ENCODE measurements around the gene ZSCAN12.
"Not testable (repeated sequence)": the region's sequence is repeated elsewhere in the genome, so short reads cannot be mapped to it uniquely, and the experiment has no call there.

Gene ZSCAN12

DNA sequence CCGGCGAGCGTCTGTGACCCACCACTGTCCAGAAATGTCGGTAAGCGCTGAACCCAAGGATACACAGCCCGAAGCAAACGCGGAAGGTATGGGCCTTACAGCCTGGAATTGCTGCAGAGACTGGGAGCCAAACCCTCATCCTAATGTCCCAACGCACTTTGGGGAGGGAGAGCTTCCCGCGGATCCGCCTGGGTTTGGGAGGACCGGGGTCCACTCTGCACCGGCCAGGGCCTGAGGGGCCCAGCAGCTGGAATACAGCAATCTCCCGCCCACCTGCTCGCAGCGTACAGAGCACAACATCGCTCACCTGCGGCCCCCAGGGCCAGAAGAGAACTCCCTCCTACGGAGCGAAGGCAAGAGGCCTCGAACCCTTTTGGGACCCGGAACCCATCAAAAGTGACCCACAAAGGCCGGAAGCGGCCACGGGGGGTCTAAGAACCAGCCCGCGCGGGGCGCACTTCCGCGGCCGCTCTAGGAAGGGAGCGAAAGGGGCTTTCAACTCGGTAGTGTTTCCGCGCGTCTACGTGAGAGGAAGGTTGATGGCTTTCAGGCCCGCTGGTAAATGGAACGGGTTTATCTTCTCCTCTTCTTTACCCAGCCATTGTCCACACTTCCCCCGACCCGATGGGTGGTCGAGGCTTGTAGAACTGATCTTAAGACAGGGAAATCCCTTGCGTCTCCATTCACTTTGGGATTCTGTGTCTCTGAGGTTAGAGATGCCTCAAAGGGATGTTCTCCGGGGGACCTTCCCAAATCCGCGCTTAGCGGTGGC lies at the start of gene ZSCAN12:
TSS of gene ZSCAN12 (minus strand) at position 398 of the 772 bp plus-strand sequence. CDS start 1,342 bp downstream, outside the sequence.
- peak; percentile 53 for DNase-seq (ENCODE audit: low read depth, low spot score)

DNA sequence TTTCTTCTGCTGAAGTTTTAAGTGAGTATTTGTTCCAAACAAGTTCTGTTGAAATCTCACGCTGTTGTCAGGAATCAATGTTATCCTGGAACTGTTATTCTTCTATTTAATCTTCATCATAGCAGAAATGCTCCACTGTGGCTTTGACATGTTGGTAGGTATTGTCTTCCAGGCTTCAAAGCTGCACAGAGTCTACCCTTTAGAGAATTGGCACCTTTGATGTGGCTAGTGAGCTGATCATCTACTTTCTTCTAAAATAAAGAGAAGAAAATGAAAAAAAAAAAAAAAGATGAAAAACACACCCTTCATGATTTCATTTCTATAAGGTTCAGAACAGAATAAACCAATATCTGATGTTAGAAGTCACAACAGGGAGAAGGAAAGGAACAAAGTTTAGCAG lies 49.5 kb upstream of the ZSCAN12 start:
- no peak for DNase-seq (ENCODE audit: low read depth, low spot score)

DNA sequence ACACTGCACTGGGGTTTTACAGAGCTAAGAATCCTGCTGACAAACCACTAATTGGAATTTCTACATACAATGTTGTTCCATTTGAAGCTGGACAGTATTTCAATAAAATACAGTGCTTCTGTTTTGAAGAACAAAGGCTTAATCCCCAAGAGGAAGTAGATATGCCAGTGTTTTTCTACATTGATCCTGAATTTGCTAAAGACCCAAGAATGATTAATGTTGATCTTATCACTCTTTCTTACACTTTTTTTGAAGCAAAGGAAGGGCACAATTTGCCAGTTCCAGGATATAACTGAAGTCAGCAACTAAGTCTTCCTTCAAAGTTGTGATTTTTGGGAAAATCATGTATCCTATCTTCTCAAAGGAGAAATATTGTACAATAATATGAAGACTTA lies 48.0 kb upstream of the ZSCAN12 start:
- not testable (repeated sequence) for DNase-seq (ENCODE audit: low read depth, low spot score)

DNA sequence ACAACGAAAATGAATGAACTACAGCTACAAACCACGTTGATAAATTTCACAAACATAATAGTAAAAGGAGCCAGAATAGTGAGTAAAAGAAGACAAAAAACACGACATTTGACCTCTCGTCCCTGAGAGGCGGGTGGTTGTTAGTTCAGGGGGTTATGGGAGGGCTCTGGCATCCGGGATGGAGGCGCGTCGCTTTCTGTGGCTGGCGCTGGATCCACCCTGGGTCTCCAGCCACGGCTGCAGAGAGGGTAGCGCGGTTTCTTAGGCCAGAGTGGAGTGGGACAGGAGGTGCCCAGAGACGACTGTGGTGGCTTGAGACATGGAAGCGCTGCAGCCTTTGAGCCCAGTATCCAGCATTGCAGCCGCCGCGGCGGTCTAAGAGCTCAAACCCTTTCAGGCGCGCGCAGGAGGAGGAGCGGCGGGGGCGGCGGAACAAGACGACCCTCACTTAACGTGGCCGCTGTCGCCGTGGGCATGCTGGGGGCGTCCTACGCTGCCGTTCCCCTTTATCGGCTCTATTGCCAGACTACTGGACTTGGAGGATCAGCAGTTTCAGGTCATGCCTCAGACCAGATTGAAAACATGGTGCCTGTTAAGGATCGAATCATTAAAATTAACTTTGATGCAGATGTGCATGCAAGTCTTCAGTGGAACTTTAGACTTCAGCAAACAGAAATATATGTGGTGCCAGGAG lies 47.4 kb upstream of the ZSCAN12 start:
- no peak for DNase-seq (ENCODE audit: low read depth, low spot score)

DNA sequence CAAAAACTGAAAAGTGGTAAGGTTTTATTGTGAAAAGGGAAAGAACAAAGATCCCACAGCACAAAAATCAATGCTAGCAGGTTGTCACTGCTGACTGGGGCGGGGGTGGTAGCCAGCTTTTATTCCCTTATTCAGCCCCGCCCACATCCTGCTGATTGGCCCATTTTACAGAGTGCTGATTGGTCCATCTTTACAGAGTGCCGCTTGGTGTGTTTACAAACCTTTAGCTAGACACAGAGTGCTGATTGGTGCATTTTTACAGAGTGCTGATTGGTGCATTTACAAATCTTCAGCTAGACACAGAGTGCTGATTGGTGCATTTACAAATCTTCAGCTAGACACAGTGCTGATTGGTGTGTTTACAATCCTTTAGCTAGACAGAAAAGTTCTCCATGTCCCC lies 45.2 kb upstream of the ZSCAN12 start:
- DNase-seq (ENCODE audit: low read depth, low spot score) = not testable (repeated sequence)

DNA sequence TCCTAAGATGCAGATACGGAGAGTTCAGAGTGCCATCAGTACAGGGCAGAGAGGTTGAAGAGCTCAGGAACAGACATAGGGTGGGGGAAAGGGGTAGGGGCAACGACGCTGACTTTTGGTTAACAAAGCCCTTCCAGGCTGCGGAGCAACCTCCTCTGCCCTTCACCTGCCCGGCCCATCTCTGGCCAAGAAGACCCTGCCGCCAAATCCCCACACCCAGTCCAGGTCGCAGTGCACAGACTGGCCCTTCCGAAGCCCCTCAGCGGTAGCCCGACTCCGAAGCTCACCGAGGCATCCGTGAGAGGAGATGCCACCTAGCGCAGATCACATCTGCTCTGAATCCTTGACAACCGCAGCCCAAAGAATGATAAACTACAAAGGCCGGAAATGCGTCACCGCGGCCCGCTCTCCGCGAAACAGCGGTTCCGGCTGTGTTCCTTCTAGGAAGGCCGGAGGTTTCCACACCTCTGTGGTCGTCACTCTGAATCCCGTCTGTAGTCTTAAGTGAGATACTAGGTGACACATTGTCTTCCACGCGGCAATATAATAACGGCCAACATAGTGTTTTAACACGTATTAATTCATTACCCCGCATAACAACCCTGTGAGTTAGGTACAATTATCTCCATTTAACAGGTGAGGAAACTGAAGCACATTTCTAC lies 43.7 kb upstream of the ZSCAN12 start, which contains the start of gene ZSCAN23:
TSS of gene ZSCAN23 (minus strand) at position 380 of the 662 bp plus-strand sequence. CDS start 7,225 bp downstream, outside the sequence.
- DNase-seq (ENCODE audit: low read depth, low spot score) = peak; percentile 38

DNA sequence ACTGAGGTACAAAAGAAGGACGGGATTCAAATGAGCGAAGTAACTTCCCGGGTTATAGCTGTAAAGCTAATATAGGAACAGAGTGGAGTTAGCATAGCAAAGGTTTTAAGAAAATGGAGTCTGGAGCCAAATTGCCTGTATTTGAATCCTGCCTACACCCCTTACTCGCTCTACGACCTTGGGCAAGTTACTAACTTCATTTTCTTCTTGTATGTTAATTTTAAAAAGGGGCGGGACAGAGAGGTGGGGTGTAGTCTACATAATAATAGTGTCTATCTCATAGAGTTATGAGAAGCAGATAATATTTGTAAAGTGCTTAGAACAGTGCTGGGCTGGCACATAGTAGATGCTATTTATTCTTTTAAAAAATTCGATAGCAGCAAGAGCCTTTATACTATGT lies 43.0 kb upstream of the ZSCAN12 start:
- DNase-seq (ENCODE audit: low read depth, low spot score) = no peak

DNA sequence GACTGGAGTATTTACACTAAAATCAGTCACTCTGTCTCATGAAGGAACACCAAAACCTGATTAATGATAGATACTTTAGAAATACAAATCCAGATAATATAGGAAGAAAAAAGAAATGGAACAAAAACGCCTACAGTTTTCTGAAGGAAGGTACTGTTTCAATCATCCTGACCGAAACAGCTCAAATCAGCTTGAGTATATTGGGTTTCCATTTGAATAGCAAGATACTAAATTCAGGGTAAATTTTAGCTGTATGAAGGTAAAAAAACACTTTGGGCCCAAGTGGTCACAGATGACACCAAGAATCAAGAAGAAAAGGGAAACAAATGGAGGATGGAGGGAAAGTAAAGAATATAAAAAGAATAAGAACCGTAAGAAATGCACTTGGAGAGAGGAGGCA lies 36.9 kb upstream of the ZSCAN12 start:
- no peak for DNase-seq (ENCODE audit: low read depth, low spot score)

DNA sequence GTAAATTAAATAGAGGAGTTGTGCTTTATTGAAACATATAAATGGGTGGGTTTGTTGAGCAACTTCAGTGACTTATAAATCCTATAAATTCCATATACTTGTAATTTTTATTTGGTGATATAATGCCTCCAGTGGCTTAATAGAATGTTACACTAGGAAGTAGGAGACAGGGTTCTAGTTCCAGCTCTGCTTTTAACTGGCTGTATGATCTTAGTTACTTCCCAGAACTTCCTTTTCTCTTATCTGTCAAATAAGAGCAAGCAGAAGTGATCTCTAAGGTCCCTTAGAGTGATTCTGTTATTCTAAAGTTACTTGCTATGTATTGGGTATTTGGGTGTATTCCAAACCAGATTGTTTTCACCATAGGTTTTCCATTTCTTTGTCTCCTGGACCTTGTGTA lies 33.6 kb upstream of the ZSCAN12 start:
- no peak for DNase-seq (ENCODE audit: low read depth, low spot score)

DNA sequence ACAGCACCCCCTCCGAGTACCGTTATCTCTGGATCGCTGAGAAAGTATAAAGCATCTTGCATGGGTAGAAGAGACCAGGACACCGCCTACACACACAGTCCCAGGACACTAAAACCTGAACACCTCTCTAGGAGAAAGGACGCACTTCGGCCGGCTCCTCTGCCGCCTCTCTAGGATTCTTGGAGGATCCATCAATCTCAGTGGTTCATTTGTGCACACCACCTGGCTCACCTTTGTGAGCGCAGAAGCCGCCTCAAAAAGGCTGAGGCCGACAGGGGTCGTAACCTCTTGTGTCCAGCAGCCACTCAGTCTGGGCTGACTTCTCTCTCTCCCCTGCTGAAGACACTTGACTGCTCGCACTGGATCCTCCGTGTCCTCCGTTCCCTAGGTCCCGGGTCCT lies 30.2 kb upstream of the ZSCAN12 start:
- DNase-seq (ENCODE audit: low read depth, low spot score) = no peak

DNA sequence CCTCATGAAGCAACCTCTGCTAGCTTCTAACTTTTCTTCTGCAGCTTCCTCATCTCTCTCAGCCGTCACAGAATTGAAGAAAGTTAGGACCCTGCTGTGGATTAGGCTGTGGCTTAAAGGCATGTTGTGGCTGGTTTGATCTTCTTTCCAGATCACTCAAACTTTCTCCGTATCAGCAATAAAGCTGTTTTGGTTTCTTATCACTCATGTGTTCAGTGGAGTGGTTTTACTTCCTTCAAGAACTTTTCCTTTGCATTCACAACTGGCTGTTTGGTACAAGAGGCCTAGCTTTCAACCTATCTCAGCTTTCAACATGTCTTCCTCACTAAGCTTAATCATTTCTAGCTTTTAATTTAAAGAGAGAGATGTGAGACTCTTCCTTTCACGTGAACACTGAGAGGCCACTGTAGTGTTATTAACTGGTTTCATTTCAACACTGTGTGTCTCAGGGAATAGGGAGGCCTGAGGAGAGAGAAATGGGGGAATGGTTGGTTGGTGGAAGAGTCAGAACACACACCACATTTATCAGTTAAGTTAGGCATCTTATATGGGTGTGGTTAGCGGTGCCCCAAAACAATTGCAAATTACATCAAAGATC lies 26.5 kb upstream of the ZSCAN12 start:
- DNase-seq (ENCODE audit: low read depth, low spot score) = no peak

DNA sequence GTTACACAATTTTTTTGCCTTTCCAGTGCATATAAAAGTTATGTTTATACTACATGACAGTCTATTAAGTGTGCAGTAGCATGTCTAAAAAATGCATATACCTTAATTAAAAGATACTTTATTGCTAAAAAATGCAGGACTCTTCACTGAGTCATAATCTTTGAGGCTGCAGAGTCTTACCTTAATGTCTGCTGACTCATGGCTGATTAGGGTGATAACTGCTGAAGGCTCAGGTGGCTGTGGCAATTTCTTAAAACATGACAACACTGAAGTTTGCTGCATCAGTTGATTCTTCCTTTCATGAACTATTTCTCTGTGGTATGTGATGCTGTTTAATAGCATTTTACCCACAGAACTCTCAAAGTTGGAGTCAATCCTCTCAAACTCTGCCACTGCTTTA lies 24.6 kb upstream of the ZSCAN12 start:
- DNase-seq (ENCODE audit: low read depth, low spot score) = no peak

DNA sequence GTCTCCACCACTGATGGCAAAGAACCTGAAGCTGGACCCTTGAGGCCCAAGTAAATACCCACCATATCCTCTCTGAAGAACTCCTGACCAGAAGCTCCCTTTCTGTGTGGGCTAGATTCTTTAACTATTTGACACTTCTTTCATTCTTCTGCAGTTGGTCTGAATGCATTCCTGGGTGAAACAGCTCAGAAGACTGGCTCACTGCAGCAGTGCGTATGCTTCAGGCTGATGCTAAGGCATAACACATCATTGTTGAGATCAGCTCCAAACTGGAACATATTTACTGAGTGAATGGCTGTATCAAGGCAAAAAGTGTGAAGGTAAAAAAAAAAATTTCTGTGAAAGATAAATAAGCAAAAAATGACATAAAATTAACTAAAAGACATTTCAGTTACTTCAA lies 24.0 kb upstream of the ZSCAN12 start:
- no peak for DNase-seq (ENCODE audit: low read depth, low spot score)

DNA sequence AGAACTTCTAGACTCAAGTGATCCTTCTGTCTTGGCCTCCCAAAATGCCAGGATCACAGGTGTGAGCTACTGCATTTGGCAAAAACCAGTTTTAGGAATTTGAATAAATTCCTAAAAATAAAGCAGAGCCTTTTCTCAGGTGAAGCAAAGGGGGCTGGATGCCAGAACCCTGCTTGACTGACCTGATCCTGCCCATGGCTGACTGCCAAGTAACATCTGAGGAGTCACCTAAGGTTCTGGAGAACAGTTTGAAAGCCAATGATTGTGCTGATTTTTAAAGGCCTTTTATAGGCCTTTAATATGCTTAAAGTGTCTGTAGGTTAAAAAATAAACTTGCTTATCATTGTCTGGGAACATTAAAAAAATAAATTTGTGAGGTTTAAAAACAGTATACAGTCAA lies 14.1 kb upstream of the ZSCAN12 start:
- no peak for DNase-seq (ENCODE audit: low read depth, low spot score)

DNA sequence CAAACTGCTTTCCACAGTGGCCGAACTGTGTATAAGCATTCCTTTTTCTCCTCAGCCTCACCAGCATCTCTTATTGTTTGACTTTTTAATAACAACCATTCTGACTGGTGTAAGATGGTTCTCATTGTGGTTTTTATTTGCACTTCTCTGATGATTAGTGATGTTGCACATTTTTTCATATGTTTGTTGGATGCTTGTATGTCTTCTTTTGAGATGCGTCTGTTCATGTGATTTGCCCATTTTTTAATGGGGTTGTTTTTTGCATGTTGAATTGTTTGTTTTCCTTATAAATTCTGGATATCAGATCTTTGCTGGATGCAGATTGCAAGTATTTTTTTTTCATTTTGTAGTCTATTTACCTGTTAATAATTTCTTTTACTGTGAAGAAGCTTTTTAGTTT lies 11.2 kb upstream of the ZSCAN12 start:
- no peak for DNase-seq (ENCODE audit: low read depth, low spot score)

DNA sequence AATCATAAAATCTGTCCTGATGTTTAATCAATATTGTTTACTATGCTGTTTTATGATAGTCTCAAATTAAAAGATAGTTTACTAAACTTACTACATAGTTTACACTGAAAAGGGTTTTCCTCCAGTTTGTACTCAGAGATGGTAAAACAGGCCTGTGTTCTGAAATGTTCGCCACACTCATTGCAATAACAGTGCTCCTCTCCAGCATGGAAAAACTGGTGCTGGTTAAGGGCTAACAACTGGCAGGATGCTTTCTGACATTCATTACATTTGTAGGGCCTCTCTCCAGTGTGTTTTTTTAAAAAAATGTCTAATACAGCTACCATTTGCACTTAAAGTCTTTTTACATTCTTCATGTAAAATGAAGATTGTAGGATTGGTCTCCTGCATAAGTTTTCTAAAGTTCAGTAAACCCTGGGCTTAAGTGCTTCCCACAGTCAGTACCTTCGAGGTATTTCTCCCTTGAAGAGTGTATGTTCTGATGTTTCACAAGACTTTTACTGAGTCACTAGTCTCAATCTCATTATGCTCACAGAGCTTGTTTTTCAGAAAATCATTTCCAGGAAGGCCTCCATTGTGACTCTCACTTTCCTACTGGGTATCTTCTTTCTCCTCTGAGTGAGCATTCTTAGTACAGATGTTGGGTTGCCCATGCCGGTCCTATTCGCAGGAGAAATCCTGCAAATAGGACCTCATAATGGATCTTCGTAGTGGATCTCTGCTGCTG lies 8.7 kb upstream of the ZSCAN12 start:
- no peak for DNase-seq (ENCODE audit: low read depth, low spot score)

DNA sequence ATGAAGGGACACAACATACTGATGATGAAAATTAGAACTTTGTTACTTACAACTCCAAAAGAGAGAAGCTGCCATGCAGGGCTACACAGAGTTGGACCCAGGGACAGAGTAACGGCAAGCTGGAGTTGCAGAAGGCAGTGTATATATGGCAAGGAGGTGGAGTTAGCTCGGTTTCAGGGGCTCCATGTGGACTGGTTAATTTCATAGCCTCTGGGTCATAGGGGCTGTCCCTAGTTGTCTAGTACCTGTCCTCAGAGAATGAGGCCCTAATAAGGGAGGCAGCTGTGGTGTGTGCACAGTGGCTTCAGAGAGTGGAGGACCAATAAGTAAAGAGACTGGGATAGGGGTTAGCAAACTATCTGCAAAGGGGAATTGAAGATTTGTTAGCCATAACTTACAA lies 7.9 kb upstream of the ZSCAN12 start:
- no peak for DNase-seq (ENCODE audit: low read depth, low spot score)

DNA sequence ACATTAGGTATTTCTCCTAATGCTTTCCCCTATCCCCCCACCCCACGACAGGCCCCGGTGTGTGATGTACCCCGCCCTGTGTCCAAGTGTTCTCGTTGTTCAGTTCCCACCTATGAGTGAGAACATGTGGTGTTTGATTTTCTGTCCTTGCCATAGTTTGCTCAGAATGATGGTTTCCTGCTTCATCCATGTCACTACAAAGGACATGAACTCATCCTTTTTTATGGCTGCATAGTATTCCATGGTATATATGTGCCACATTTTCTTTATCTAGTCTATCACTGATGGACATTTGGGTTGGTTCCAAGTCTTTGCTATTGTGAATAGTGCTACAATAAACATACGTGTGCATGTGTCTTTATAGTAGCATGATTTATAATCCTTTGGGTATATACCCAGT lies 4.4 kb upstream of the ZSCAN12 start:
- DNase-seq (ENCODE audit: low read depth, low spot score) = not testable (repeated sequence)

DNA sequence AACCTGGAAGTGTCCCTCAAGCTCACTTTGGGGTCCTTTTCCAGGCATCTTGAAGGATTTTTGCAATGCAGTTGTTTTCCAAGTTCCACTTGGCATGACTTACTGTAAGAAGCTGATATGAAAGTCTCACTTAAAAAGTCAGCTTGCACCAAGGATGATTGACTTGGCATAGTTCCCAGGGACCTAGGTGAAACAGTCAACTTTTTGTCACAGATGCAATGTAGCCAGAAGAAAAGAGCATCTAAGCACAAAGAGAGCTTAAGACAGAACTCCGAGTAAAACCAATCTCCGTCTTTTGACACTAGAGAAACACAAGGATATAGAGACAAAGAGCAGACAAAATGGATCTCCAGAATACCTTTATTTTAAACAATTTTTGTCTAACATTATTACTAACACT lies 2.6 kb upstream of the ZSCAN12 start:
- no peak for DNase-seq (ENCODE audit: low read depth, low spot score)

DNA sequence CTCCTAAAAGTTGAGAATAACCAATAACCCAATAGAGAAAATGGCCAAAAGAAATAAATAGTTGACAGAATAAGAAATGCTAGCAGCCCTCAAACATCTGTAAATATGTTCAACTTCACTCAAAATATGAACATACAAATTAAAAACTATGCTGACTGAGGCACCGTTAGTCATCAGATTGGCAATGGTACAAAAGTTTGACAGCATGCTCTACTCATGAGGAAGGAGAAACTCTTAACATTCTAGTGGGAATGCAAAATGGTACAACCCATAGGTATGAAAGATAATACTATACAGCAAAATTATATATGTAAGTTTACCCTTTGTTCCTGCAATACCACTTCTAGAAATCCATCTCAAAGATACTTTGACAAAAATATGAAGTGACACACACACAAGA lies 1.6 kb upstream of the ZSCAN12 start:
- DNase-seq (ENCODE audit: low read depth, low spot score) = no peak

DNA sequence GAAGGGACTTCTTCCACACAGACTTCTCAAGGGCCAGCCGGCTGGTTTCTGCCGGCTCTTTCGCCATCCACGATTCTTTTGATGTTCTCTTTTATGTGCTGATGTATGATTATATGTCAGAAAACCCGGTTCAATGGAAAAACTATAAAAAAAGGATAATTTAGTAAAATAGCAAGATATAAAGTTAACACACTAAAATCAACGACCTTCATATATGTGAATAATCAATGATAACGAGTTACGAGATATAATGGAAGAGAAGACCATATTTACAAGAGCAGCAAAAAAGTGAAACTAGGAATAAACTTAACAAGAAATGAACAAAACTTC lies 540 bp upstream of the ZSCAN12 start:
- no peak for DNase-seq (ENCODE audit: low read depth, low spot score)

DNA sequence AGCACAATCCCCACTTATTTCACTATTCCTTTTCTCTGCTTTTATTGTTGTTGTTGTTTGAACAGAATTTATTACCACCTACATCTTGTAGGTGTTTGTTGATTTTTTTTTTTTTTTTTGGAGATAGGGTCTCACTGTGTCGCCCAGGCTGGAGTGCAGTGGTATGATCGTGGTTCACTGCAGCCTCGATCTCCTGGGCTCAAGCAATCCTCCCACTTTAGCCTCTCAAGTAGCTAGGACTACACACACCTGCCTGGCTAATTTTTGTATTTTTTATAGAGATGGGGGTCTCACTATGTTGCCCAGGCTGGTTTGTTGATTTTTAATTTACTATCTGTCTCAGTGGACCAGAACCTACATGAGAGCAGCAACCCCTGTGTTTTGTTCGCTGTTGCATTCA lies 3.6 kb downstream of the ZSCAN12 start:
- DNase-seq (ENCODE audit: low read depth, low spot score) = no peak

Data from brain pericyte (primary cell).